NB4 (cell line): ENCODE measurements around the gene RXRA.

Experiments
- CTCF ChIP-seq: IDR thresholded peaks from one replicate; pipeline ENCODE4 v1.5.1; 2012; ENCODE audit warnings: low read depth, low read length
- MYC ChIP-seq: IDR thresholded peaks from 2 replicates; pipeline ENCODE4 v1.6.1; 2011; ENCODE audit warnings: low read depth, low read length
- POLR2A ChIP-seq: IDR thresholded peaks from 2 replicates; pipeline ENCODE4 v1.6.1; 2011; ENCODE audit warnings: mild to moderate bottlenecking; ENCODE audit not compliant: insufficient read length; ENCODE audit errors: extremely low read depth
- TF ChIP-seq, protein P1 (sequence below): IDR thresholded peaks from 2 replicates; pipeline ENCODE4 v1.6.1; 2011; ENCODE audit warnings: low read depth, low read length

DNA sequence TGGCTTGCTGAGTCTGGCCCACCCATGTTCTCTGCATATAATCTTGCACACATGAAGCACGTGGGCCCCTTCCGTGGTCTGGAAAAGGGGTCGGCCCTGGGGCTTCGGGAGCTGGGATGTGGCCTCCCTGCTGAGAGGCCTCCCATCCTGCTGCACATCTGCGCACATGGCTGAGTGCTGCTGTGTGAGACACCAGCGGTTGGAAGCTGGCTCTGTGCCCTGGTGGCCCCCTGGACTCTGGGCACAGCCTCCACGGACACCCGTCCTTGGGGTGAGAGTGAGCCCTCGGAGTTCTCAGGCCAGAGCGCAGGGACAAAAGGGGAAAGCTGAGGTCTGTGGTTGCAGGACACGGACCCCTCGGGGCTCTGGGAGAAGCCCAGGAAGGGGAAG lies 115.8 kb downstream of the RXRA start:
- TF ChIP-seq, protein P1, sequence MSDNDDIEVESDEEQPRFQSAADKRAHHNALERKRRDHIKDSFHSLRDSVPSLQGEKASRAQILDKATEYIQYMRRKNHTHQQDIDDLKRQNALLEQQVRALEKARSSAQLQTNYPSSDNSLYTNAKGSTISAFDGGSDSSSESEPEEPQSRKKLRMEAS = peak; percentile 5; the same call in 1 of the 2 replicates
- no peak for TF ChIP-seq CTCF
- TF ChIP-seq POLR2A = no peak
- TF ChIP-seq MYC = 0 out of 2 replicates have a peak, but pooled peaks have one; percentile 8
